ENCODE results near the gene NUBPL. TPM values are rescaled to one million over a fixed set of nuclear protein-coding genes. Genes with fewer than 3 reads are reported as not detected.

Gene NUBPL
- total RNA-seq, 4 donors from 2014 or later, result 1.9 to 45.2 (median 11.6) TPM

- H3K27ac ChIP-seq, result no peak overlapping the region
- TF ChIP-seq EP300 (IDR thresholded peaks at IDR 0.05; ENCODE audit: low read depth), result no peak
- H3K27me3 ChIP-seq, result no peaks in the 10 kb centered on the region
- H3K4me3 ChIP-seq, result no peak overlapping the region
- 64 to 70% methylated on average over 2 to 4 of the region's 4 CpGs for WGBS, 2 donors (ENCODE audit: low coverage in 1 of 2)
- intact Hi-C loops (cut with DNase I; ENCODE audit: low total_unique reads), result no loop called here
- no peaks in the 10 kb centered on the region for H3K36me3 ChIP-seq
- DNase-seq, result no peak
- in situ Hi-C loops (cut with MboI; ENCODE audit: low pct_ligation_motif_present in 1 of 4, low pct_unique_long_range_greater_than_20kb in 1 of 4, low sequenced_read_pairs in 3 of 4), result no loop called here
- H3K4me1 ChIP-seq, result no peaks in the 10 kb centered on the region
- peaks cover 0 to 12% of the 10 kb centered on the region in 2 donors for H3K9me3 ChIP-seq
Observed at GRCh38 chr14:31777312-31777711, 216.1 kb downstream of the NUBPL start.

- H3K36me3 ChIP-seq, result no peaks in the 10 kb centered on the region
Observed at GRCh38 chr14:31781578-31781977, 220.4 kb downstream of the NUBPL start.

GRCh38 chr14:31785574-31785973, 224.4 kb downstream of the NUBPL start:
- intact Hi-C loops (cut with DNase I; ENCODE audit: low total_unique reads), result no loop called here
- TF ChIP-seq POLR2A (IDR thresholded peaks at IDR 0.05), result no peak
- TF ChIP-seq POLR2AphosphoS5 (IDR thresholded peaks at IDR 0.05), result no peak
- TF ChIP-seq EP300 (IDR thresholded peaks at IDR 0.05; ENCODE audit: low read depth), result no peak
- no peak for TF ChIP-seq CTCF (IDR thresholded peaks at IDR 0.05)
- in situ Hi-C loops (cut with MboI; ENCODE audit: low pct_ligation_motif_present in 1 of 4, low pct_unique_long_range_greater_than_20kb in 1 of 4, low sequenced_read_pairs in 3 of 4), result no loop called here
- H3K36me3 ChIP-seq, result no peaks in the 10 kb centered on the region
- H3K27me3 ChIP-seq, result no peaks in the 10 kb centered on the region
- WGBS, 2 donors (ENCODE audit: low coverage in 1 of 2), result 63 to 71% methylated on average over 1 of the region's 1 CpG
- H3K4me1 ChIP-seq, result no peaks in the 10 kb centered on the region
- no peak overlapping the region for H3K27ac ChIP-seq
- DNase-seq, result no peak
- no peak overlapping the region for H3K4me3 ChIP-seq
- peaks cover 0 to 12% of the 10 kb centered on the region in 2 donors for H3K9me3 ChIP-seq

More at GRCh38 chr14:31781578-31781977, 220.4 kb downstream of the NUBPL start:
- Histone ChIP-seq H3K27me3 (no peaks in the 10 kb centered on the region), H3K4me3 (no peak overlapping the region), H3K4me1 (no peaks in the 10 kb centered on the region), H3K9me3 (peaks cover 0 to 12% of the 10 kb centered on the region in 2 donors), H3K27ac (no peak overlapping the region)
- 97 to 100% methylated on average over 1 of the region's 1 CpG for WGBS, 2 donors (ENCODE audit: low coverage in 1 of 2)
- intact Hi-C loops (cut with DNase I; ENCODE audit: low total_unique reads) (no loop called here), in situ Hi-C loops (cut with MboI; ENCODE audit: low pct_ligation_motif_present in 1 of 4, low pct_unique_long_range_greater_than_20kb in 1 of 4, low sequenced_read_pairs in 3 of 4) (no loop called here)
- DNase-seq, result no peak
- no peak for TF ChIP-seq EP300 (IDR thresholded peaks at IDR 0.05; ENCODE audit: low read depth)
- no peak for TF ChIP-seq POLR2A (IDR thresholded peaks at IDR 0.05)

GRCh38 chr14:31787377-31787776, 226.2 kb downstream of the NUBPL start:
- H3K9me3 ChIP-seq, result no peaks in the 10 kb centered on the region
- no peak for DNase-seq
- H3K27me3 ChIP-seq, result no peaks in the 10 kb centered on the region
- in situ Hi-C loops (cut with MboI; ENCODE audit: low pct_ligation_motif_present in 1 of 4, low pct_unique_long_range_greater_than_20kb in 1 of 4, low sequenced_read_pairs in 3 of 4) (no loop called here), intact Hi-C loops (cut with DNase I; ENCODE audit: low total_unique reads) (no loop called here)
- WGBS, 2 donors (ENCODE audit: low coverage in 1 of 2), result 86 to 89% methylated on average over 3 of the region's 3 CpGs
- H3K4me3 ChIP-seq, result no peak overlapping the region
- no peaks in the 10 kb centered on the region for H3K36me3 ChIP-seq
- no peak for TF ChIP-seq POLR2A (IDR thresholded peaks at IDR 0.05)
- TF ChIP-seq EP300 (IDR thresholded peaks at IDR 0.05; ENCODE audit: low read depth), result no peak
- TF ChIP-seq CTCF (IDR thresholded peaks at IDR 0.05), result peak in 4 of 5 experiments; percentile 11 to 22 (median 15)
- no peak overlapping the region for H3K27ac ChIP-seq
- H3K4me1 ChIP-seq, result no peaks in the 10 kb centered on the region

GRCh38 chr14:31788340-31788739, 227.1 kb downstream of the NUBPL start:
- in situ Hi-C loops (cut with MboI; ENCODE audit: low pct_ligation_motif_present in 1 of 4, low pct_unique_long_range_greater_than_20kb in 1 of 4, low sequenced_read_pairs in 3 of 4) (no loop called here), intact Hi-C loops (cut with DNase I; ENCODE audit: low total_unique reads) (no loop called here)

More at GRCh38 chr14:31788340-31788739, 227.1 kb downstream of the NUBPL start:
- no peak overlapping the region for H3K4me3 ChIP-seq
- 70 to 88% methylated on average over 1 of the region's 1 CpG for WGBS, 2 donors (ENCODE audit: low coverage in 1 of 2)
- H3K27ac ChIP-seq, result no peak overlapping the region
- no peaks in the 10 kb centered on the region for H3K4me1 ChIP-seq
- H3K9me3 ChIP-seq, result no peaks in the 10 kb centered on the region
- DNase-seq, result no peak
- no peaks in the 10 kb centered on the region for H3K27me3 ChIP-seq
- no peaks in the 10 kb centered on the region for H3K36me3 ChIP-seq
- TF ChIP-seq POLR2AphosphoS5 (IDR thresholded peaks at IDR 0.05), result no peak
- TF ChIP-seq CTCF (IDR thresholded peaks at IDR 0.05), result no peak
- TF ChIP-seq EP300 (IDR thresholded peaks at IDR 0.05; ENCODE audit: low read depth), result no peak
- TF ChIP-seq POLR2A (IDR thresholded peaks at IDR 0.05), result no peak
